ENCODE measurements around the gene CCDC97. TPM values are rescaled to one million over a fixed set of nuclear protein-coding genes. Genes with fewer than 3 reads are reported as not detected.

The CCDC97 gene
- polyA plus RNA-seq, 1 of the 3 experiments (the other 2 are of a cell fraction), result 9.6 TPM

GRCh38 chr19:41327076-41327575 lies 17.2 kb downstream of the CCDC97 start:
- peaks cover 3 to 26% of the 10 kb centered on the region in 2 experiments for H3K36me3 ChIP-seq (replicated peaks in 1 of 2; ENCODE audit: control insufficient read depth in 1 of 2, insufficient read depth in 2 of 2, low read length in 1 of 2)
- no peaks in the 10 kb centered on the region for H3K9me3 ChIP-seq
- no peak overlapping the region for H3K4me3 ChIP-seq (ENCODE audit: low read depth in 2 of 2, low read length in 1 of 2)
- peaks cover 50% of the 10 kb centered on the region for H3K79me2 ChIP-seq (ENCODE audit: insufficient read depth)
- H3K4me1 ChIP-seq (ENCODE audit: control insufficient read depth in 1 of 2, insufficient read depth in 2 of 2, low read depth in 1 of 2, low read length in 1 of 2), result peaks cover 44 to 51% of the 10 kb centered on the region in 2 experiments
- H4K20me1 ChIP-seq (ENCODE audit: insufficient read depth), result 0 out of 2 replicates have a peak, but pooled peaks cover under 1% of the 10 kb centered on the region
- POLR2A ChIA-PET, result no interaction called here
- H2AFZ ChIP-seq (ENCODE audit: low read depth), result no peak overlapping the region
- no peak for DNase-seq
- TF ChIP-seq POLR2AphosphoS5 (IDR thresholded peaks at IDR 0.05; ENCODE audit: low read depth, low read length) (0 out of 2 replicates have a peak, but pooled peaks have one; percentile 22), MAX (IDR thresholded peaks at IDR 0.05; ENCODE audit: low read depth) (no peak), USF1 (IDR thresholded peaks at IDR 0.05; ENCODE audit: borderline replicate concordance, low read depth) (no peak), TCF12 (IDR thresholded peaks at IDR 0.05) (no peak), FOSL2 (IDR thresholded peaks at IDR 0.05; ENCODE audit: borderline replicate concordance, low read depth) (no peak)
- peak overlapping the region; percentile 82 for H3K4me2 ChIP-seq
- H3K9me2 ChIP-seq, result no peaks in the 10 kb centered on the region
- WGBS (ENCODE audit: low lambda C conversion rate), result 88% methylated on average over 10 of the region's 13 CpGs
- H3F3A ChIP-seq (replicated peaks; ENCODE audit: insufficient read depth), result peaks cover 78% of the 10 kb centered on the region
- no peaks in the 10 kb centered on the region for H3K27me3 ChIP-seq (ENCODE audit: insufficient read depth)
- H3K9ac ChIP-seq, result peak overlapping the region; percentile 78; the same call in 1 of the 2 replicates
- CTCF ChIA-PET, result interaction anchor here (0.8 kb wide), 1 partner anchor 19 kb away, joined by 3 read pairs; no protein-coding TSS in a partner anchor
- peak overlapping the region in 1 of 2 experiments; percentile 100; a peak in 2 of 4 replicates for H3K27ac ChIP-seq (ENCODE audit: low read depth in 2 of 2, low read length in 1 of 2)

- no peaks in the 10 kb centered on the region for H3K9me2 ChIP-seq
- whole genome bisulfite sequencing (ENCODE audit: low lambda C conversion rate), result 78% methylated on average over 22 of the region's 33 CpGs
- TF ChIP-seq MEF2A (IDR thresholded peaks at IDR 0.05; ENCODE audit: borderline replicate concordance, low read depth) (no peak), RXRA (IDR thresholded peaks at IDR 0.05; ENCODE audit: borderline replicate concordance, low read depth) (no peak), RAD21 (IDR thresholded peaks at IDR 0.05; ENCODE audit: low read length) (no peak), PBX3 (IDR thresholded peaks at IDR 0.05) (no peak), FOXJ3 (CRISPR knock-in tag; IDR thresholded peaks at IDR 0.05) (no peak), SIN3A (IDR thresholded peaks at IDR 0.05; ENCODE audit: borderline replicate concordance, low read depth, low read length) (no peak), EP300 (IDR thresholded peaks at IDR 0.05; ENCODE audit: borderline replicate concordance in 1 of 2, low read depth in 1 of 2, low read length in 1 of 2) (no peak)
- peak overlapping the region; percentile 2; the same call in 1 of the 2 replicates for H3K9ac ChIP-seq
- H3K27ac ChIP-seq (ENCODE audit: low read depth in 2 of 2, low read length in 1 of 2), result peak overlapping the region in 1 of 2 experiments; percentile 100; a peak in 2 of 4 replicates
- peaks cover 79% of the 10 kb centered on the region for H3F3A ChIP-seq (replicated peaks; ENCODE audit: insufficient read depth)
- peaks cover 39 to 46% of the 10 kb centered on the region in 2 experiments for H3K4me1 ChIP-seq (ENCODE audit: control insufficient read depth in 1 of 2, insufficient read depth in 2 of 2, low read depth in 1 of 2, low read length in 1 of 2)
- H3K4me2 ChIP-seq, result peak overlapping the region; percentile 82; the same call in 1 of the 2 replicates
- peak; percentile 44 for DNase-seq
- no peak overlapping the region for H2AFZ ChIP-seq (ENCODE audit: low read depth)
- H3K27me3 ChIP-seq (ENCODE audit: insufficient read depth), result no peaks in the 10 kb centered on the region
- CTCF ChIA-PET, result interaction anchor here (0.8 kb wide), 1 partner anchor 20 kb away, joined by 3 read pairs; no protein-coding TSS in a partner anchor
- no peak overlapping the region for H3K4me3 ChIP-seq (ENCODE audit: low read depth in 2 of 2, low read length in 1 of 2)
- peaks cover 6 to 26% of the 10 kb centered on the region in 2 experiments for H3K36me3 ChIP-seq (replicated peaks in 1 of 2; ENCODE audit: control insufficient read depth in 1 of 2, insufficient read depth in 2 of 2, low read length in 1 of 2)
- peaks cover 5% of the 10 kb centered on the region; the same call in 1 of the 2 replicates for H4K20me1 ChIP-seq (ENCODE audit: insufficient read depth)
- H3K79me2 ChIP-seq (ENCODE audit: insufficient read depth), result peaks cover 50% of the 10 kb centered on the region
- POLR2A ChIA-PET, result no interaction called here
- H3K9me3 ChIP-seq, result no peaks in the 10 kb centered on the region
These were observed 17.7 kb downstream of the CCDC97 start for GRCh38 chr19:41327576-41328156.

Measured in SK-N-SH (cell line).